Measurements from ENCODE around the gene HDHD3.

Gene HDHD3

DNA sequence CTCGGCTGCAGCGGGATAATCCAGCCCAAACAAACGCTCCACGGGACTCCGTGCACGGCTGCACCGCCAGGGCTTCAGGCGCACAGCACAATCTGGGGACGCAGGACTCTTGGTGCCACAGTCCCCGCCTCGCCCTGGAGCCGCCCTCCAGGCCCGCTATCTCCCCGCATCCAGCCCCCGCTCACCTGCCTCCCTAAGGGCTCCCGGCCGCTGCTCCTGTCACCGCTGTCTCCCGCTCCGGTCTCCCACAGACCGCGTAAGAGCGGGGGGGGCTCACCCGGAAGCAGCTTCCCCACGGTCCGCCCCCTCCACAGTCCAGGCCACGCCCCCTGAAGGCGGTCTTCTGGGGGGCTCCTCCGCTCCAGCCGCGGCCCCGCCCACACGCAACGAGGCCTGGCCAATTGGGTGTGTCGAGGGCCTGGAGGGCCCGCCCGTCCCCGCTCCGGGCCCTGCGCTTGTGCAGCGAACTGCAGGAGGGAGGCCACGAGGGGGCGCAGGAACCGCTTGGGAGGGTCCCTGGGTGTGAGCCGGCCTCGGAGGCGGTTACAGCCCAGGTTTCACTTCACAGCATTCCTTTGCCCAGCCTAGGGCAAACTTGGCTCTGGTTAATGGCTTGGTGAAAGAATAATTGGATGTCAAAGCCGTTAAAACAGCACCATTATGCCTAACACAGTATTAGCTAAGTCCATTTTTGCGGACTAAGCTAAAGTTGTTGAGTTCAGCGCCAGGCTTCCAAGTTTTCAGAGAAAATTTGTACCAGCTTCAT lies 24.4 kb upstream of the HDHD3 start, which contains the start of gene ALAD:
ALAD (minus strand) TSS at position 258 of the 766 bp plus-strand sequence. CDS start 7,725 bp downstream, outside the sequence.
- H3K4me3 ChIP-seq (ENCODE audit: low read depth, low read length) = peak within 1 kb of the TSS; percentile 92
- H3K27me3 ChIP-seq (replicated peaks) = no peaks in the 10 kb centered on the region
- in situ Hi-C loops (cut with HindIII; ENCODE audit: low pct_ligation_motif_present, low sequenced_read_pairs) = no loop called here
- DNase-seq = peak; percentile 93
- no peaks in the 10 kb centered on the region for H3K36me3 ChIP-seq (replicated peaks)
- peak within 1 kb of the TSS; percentile 67 for H3K27ac ChIP-seq
- peak; percentile 89 for TF ChIP-seq CTCF (IDR thresholded peaks at IDR 0.05; ENCODE audit: low read depth, low read length, missing control alignments)

DNA sequence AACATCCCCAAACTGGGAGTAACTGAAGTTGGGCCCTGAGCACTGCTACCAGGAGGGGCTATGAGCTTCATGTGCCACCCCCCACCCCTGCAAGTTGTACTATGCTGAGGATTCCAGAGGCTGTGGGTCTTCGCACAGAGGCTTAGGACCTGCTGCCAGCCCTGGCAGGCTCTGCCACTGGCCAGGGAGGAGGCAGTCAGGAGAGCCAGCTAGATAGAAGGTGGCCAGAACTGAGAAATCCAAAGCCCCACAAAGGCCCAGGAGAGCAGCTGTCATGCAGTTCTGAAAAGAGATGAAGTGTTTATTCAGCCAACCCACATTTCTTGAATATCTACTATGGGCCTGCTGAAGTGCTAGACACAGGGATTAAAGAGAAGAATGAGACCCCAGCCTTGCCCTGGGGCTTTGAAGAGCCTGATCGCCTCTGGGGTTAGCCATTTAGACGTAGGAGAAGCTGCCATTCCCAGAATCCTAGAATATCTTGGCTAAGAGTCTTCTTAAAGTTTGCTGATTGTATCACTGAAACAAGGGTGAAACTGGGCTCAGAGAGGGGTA lies 22.9 kb upstream of the HDHD3 start:
- no peak overlapping the region for H3K4me3 ChIP-seq (ENCODE audit: low read depth, low read length)

GRCh38 chr9:113398796-113399195 lies 22.0 kb upstream of the HDHD3 start:
- no peak for TF ChIP-seq CTCF (IDR thresholded peaks at IDR 0.05; ENCODE audit: low read depth, low read length, missing control alignments)
- DNase-seq = no peak
- H3K4me3 ChIP-seq (ENCODE audit: low read depth, low read length) = no peak overlapping the region
- no peaks in the 10 kb centered on the region for H3K36me3 ChIP-seq (replicated peaks)
- in situ Hi-C loops (cut with HindIII; ENCODE audit: low pct_ligation_motif_present, low sequenced_read_pairs) = no loop called here
- H3K27me3 ChIP-seq (replicated peaks) = no peaks in the 10 kb centered on the region
- H3K27ac ChIP-seq = no peak overlapping the region

More for the DNA sequence above, 22.9 kb upstream of the HDHD3 start:
- no peak for TF ChIP-seq CTCF (IDR thresholded peaks at IDR 0.05; ENCODE audit: low read depth, low read length, missing control alignments)
- DNase-seq = no peak
- H3K27me3 ChIP-seq (replicated peaks) = no peaks in the 10 kb centered on the region
- H3K36me3 ChIP-seq (replicated peaks) = no peaks in the 10 kb centered on the region
- H3K27ac ChIP-seq = no peak overlapping the region
- in situ Hi-C loops (cut with HindIII; ENCODE audit: low pct_ligation_motif_present, low sequenced_read_pairs) = no loop called here

- no peak for TF ChIP-seq CTCF (IDR thresholded peaks at IDR 0.05; ENCODE audit: low read depth, low read length, missing control alignments)
- in situ Hi-C loops (cut with HindIII; ENCODE audit: low pct_ligation_motif_present, low sequenced_read_pairs) = no loop called here
- no peaks in the 10 kb centered on the region for H3K27me3 ChIP-seq (replicated peaks)
These were observed 20.4 kb upstream of the HDHD3 start for GRCh38 chr9:113397203-113397631.

DNA sequence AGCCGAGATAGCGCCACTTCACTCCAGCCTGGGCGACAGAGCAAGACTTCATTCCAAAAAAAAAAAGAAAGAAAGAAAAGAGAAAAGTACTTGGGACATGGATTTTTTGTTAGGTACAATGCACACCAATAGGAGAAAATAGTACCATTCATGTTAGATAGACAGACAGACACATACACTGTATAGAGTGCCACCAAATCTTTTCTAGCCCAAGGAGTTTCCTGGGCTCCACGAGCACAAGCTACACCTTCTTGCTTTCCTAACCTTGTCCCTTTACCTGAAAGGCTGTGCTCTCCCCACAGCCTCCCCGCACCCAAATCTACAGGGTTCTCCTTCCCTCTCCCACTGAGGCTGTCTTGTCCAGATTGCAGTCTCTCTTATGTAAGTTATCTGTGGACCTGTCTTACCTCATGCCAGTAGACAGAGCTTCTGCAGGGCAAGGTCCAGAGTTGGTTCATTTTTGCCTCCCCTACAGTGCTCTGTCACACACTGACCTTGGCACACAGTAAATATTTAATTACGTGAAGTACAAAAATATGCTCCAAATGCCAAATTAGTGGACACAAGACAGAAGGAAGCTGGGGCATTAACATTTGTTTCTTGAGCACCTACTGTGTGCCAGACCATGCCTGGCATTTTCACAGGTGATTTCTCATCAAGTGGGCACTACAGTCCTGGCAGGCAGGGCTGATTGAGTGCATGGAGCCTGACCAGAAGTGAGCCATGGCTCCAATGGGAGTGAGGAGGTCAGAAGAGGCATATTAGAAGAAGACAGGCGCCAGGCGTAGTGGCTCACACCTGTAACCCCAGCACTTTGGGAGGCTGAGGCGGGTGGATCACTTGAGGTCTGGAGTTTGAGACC lies 18.4 kb upstream of the HDHD3 start:
- in situ Hi-C loops (cut with HindIII; ENCODE audit: low pct_ligation_motif_present, low sequenced_read_pairs) = no loop called here

More at GRCh38 chr9:113397203-113397631, 20.4 kb upstream of the HDHD3 start:
- H3K4me3 ChIP-seq (ENCODE audit: low read depth, low read length) = no peak overlapping the region
- H3K36me3 ChIP-seq (replicated peaks) = no peaks in the 10 kb centered on the region
- no peak overlapping the region for H3K27ac ChIP-seq
- no peak for DNase-seq

More for the DNA sequence above, 18.4 kb upstream of the HDHD3 start:
- no peak overlapping the region for H3K27ac ChIP-seq
- peaks cover 15% of the 10 kb centered on the region for H3K36me3 ChIP-seq (replicated peaks)
- no peak for TF ChIP-seq CTCF (IDR thresholded peaks at IDR 0.05; ENCODE audit: low read depth, low read length, missing control alignments)
- H3K27me3 ChIP-seq (replicated peaks) = no peaks in the 10 kb centered on the region
- no peak overlapping the region for H3K4me3 ChIP-seq (ENCODE audit: low read depth, low read length)
- no peak for DNase-seq

Data from brain microvascular endothelial cell (primary cell).